ENCODE measurements around the gene MTHFS. TPM values are rescaled to one million over a fixed set of nuclear protein-coding genes. Genes with fewer than 3 reads are reported as not detected.

MTHFS gene
- total RNA-seq, 2 donors from 2014 or later, result 28.7 to 55.1 TPM

DNA sequence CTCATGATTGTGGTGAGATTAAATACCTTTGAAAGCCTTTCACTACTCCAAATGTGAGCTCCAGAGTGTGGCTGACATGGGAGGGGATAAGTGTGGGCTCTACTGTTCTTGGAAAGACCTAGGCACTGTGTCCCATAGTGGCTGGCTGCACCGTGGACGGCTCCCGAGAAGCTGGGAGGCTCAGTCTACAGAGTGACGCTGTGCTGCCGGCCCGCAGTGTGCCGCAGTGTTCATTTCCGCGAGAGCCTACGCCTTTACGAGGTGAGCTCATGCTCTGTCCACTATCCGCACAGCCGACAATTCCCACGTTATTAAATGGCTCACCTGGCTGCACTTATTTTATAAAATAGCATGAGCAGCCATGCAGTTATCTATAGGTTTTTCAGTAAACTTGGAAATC, 66.9 kb downstream of the MTHFS start:
- intact Hi-C loops (cut with DNase I), result no loop called here
- H3K4me3 ChIP-seq, result no peak overlapping the region
- no peaks in the 10 kb centered on the region for H3K27me3 ChIP-seq (replicated peaks; ENCODE audit: insufficient read depth)
- 89% methylated on average over 14 of the region's 14 CpGs for WGBS
- no peaks in the 10 kb centered on the region for H3K4me1 ChIP-seq (replicated peaks)
- H3K27ac ChIP-seq, result no peak overlapping the region
- H3K36me3 ChIP-seq, result no peaks in the 10 kb centered on the region
- DNase-seq (ENCODE audit: low spot score), result no peak
- H3K9me3 ChIP-seq, result no peaks in the 10 kb centered on the region
- TF ChIP-seq POLR2AphosphoS5 (IDR thresholded peaks at IDR 0.05) (no peak), POLR2A (IDR thresholded peaks at IDR 0.05) (no peak)
- TF ChIP-seq, protein P1, sequence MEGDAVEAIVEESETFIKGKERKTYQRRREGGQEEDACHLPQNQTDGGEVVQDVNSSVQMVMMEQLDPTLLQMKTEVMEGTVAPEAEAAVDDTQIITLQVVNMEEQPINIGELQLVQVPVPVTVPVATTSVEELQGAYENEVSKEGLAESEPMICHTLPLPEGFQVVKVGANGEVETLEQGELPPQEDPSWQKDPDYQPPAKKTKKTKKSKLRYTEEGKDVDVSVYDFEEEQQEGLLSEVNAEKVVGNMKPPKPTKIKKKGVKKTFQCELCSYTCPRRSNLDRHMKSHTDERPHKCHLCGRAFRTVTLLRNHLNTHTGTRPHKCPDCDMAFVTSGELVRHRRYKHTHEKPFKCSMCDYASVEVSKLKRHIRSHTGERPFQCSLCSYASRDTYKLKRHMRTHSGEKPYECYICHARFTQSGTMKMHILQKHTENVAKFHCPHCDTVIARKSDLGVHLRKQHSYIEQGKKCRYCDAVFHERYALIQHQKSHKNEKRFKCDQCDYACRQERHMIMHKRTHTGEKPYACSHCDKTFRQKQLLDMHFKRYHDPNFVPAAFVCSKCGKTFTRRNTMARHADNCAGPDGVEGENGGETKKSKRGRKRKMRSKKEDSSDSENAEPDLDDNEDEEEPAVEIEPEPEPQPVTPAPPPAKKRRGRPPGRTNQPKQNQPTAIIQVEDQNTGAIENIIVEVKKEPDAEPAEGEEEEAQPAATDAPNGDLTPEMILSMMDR (IDR thresholded peaks at IDR 0.05), result no peak

DNA sequence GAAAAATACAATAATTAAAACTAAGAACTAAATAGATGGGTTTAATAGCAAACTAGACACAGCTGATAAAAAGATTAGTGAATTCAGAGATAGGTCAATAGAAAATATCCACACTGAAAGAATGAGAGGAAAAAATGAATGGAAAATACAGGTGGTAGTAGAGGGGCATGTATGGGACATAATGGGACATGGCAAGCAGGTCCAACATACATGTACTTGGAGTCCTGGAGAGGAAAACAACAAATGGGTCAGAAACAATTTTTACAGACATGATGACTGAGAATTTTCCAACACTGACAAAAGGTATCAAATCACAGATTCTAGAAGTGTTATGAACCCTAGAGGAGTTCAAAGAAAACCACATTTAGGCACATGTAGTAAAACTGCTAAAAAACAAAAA, 68.4 kb downstream of the MTHFS start:
- no peaks in the 10 kb centered on the region for H3K9me3 ChIP-seq
- intact Hi-C loops (cut with DNase I), result no loop called here
- H3K27ac ChIP-seq, result no peak overlapping the region
- no peaks in the 10 kb centered on the region for H3K27me3 ChIP-seq (replicated peaks; ENCODE audit: insufficient read depth)
- no peak for TF ChIP-seq POLR2A (IDR thresholded peaks at IDR 0.05)
- TF ChIP-seq POLR2AphosphoS5 (IDR thresholded peaks at IDR 0.05), result no peak
- TF ChIP-seq, protein P1 (IDR thresholded peaks at IDR 0.05), result no peak
- DNase-seq (ENCODE audit: low spot score), result no peak
- H3K36me3 ChIP-seq, result no peaks in the 10 kb centered on the region
- H3K4me1 ChIP-seq (replicated peaks), result no peaks in the 10 kb centered on the region
- no peak overlapping the region for H3K4me3 ChIP-seq

DNA sequence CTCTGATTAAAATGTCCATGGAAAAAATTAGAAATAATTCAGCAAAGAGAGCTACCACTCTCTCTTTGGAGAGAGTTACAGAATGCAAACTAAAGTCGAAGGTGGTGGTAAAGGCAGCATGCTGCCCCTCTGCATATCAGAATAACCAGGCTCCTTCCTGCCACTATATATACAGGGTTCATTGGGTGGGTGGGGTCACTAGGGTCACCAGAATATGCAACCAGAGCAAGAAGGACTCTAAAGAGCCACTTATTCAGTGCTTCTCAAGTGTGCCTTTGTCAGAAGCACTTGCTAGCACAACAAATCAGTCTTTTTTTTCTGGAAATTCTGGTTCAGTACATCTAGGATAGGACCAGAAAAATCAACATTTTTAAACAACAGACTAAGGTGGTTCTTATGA, 70.0 kb downstream of the MTHFS start:
- WGBS, result 65% methylated on average over 1 of the region's 1 CpG
- intact Hi-C loops (cut with DNase I), result no loop called here
- Histone ChIP-seq H3K36me3 (no peaks in the 10 kb centered on the region), H3K27me3 (replicated peaks; ENCODE audit: insufficient read depth) (no peaks in the 10 kb centered on the region), H3K4me1 (replicated peaks) (no peaks in the 10 kb centered on the region), H3K4me3 (no peak overlapping the region), H3K27ac (no peak overlapping the region), H3K9me3 (no peaks in the 10 kb centered on the region)
- TF ChIP-seq, protein P1 (IDR thresholded peaks at IDR 0.05), result no peak
- TF ChIP-seq POLR2AphosphoS5 (IDR thresholded peaks at IDR 0.05) (no peak), POLR2A (IDR thresholded peaks at IDR 0.05) (no peak)
- no peak for DNase-seq (ENCODE audit: low spot score)

DNA sequence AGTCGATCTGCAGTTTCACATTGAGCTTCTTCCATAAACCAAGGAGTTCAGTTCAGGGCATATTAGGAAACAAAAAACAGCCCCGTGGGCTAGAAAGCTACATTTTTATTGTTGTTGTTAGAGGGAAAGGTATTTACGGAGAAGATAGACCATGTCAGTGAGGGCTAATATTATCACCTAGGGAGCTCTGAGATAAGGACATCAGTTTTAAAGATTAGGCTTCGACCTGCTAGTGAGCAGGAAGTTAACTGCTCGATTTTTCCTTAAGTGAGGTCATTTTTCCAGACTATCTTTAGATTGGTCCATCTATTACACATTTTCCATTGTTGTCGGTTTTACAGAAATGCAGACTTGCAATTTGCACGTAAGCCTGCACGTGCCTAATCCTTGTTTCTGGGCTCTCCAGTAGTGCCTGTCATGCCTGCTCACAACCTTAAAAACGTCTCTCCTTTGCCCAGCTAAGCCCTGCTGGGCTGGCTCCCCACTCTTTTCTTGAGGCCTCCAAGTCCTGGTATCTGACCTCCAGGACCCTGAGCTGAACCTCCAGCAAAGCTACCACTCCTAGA, 72.6 kb downstream of the MTHFS start:
- no peak overlapping the region for H3K4me3 ChIP-seq
- no peaks in the 10 kb centered on the region for H3K4me1 ChIP-seq (replicated peaks)
- H3K27ac ChIP-seq, result no peak overlapping the region
- 54% methylated on average over 9 of the region's 9 CpGs for WGBS
- H3K36me3 ChIP-seq, result no peaks in the 10 kb centered on the region
- TF ChIP-seq POLR2A (IDR thresholded peaks at IDR 0.05), result no peak
- TF ChIP-seq, protein P1 (IDR thresholded peaks at IDR 0.05), result no peak
- no peak for TF ChIP-seq POLR2AphosphoS5 (IDR thresholded peaks at IDR 0.05)
- H3K27me3 ChIP-seq (replicated peaks; ENCODE audit: insufficient read depth), result no peaks in the 10 kb centered on the region
- no peaks in the 10 kb centered on the region for H3K9me3 ChIP-seq
- DNase-seq (ENCODE audit: low spot score), result no peak
- intact Hi-C loops (cut with DNase I), result no loop called here

DNA sequence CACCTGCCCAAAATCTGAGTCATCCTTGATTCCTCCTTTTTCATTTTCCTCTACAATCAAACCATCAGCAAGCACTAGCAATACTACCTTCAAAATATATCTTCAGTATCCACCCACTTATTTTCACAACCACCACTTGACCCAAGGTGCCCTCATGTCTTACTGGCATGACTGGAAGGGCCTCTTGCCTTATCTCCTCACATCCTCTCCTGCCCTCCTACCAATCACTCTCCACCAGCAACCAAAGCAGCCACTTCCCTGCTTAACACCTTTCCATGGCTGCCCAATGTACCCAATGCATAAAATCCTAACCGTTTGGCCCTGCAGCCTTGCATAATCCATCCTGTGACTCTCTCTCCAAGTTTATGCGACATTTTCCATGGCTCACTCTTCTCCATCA, 76.0 kb downstream of the MTHFS start:
- no peaks in the 10 kb centered on the region for H3K36me3 ChIP-seq
- no peaks in the 10 kb centered on the region for H3K4me1 ChIP-seq (replicated peaks)
- intact Hi-C loops (cut with DNase I), result no loop called here
- no peaks in the 10 kb centered on the region for H3K27me3 ChIP-seq (replicated peaks; ENCODE audit: insufficient read depth)
- no peak overlapping the region for H3K27ac ChIP-seq
- DNase-seq (ENCODE audit: low spot score), result no peak
- TF ChIP-seq POLR2AphosphoS5 (IDR thresholded peaks at IDR 0.05) (no peak), POLR2A (IDR thresholded peaks at IDR 0.05) (no peak)
- TF ChIP-seq, protein P1 (IDR thresholded peaks at IDR 0.05), result no peak
- H3K9me3 ChIP-seq, result no peaks in the 10 kb centered on the region
- no peak overlapping the region for H3K4me3 ChIP-seq
- 88% methylated on average over 2 of the region's 2 CpGs for WGBS
